ENCODE results near the gene FOXQ1.

FOXQ1 gene, protein sequence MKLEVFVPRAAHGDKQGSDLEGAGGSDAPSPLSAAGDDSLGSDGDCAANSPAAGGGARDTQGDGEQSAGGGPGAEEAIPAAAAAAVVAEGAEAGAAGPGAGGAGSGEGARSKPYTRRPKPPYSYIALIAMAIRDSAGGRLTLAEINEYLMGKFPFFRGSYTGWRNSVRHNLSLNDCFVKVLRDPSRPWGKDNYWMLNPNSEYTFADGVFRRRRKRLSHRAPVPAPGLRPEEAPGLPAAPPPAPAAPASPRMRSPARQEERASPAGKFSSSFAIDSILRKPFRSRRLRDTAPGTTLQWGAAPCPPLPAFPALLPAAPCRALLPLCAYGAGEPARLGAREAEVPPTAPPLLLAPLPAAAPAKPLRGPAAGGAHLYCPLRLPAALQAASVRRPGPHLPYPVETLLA

DNA sequence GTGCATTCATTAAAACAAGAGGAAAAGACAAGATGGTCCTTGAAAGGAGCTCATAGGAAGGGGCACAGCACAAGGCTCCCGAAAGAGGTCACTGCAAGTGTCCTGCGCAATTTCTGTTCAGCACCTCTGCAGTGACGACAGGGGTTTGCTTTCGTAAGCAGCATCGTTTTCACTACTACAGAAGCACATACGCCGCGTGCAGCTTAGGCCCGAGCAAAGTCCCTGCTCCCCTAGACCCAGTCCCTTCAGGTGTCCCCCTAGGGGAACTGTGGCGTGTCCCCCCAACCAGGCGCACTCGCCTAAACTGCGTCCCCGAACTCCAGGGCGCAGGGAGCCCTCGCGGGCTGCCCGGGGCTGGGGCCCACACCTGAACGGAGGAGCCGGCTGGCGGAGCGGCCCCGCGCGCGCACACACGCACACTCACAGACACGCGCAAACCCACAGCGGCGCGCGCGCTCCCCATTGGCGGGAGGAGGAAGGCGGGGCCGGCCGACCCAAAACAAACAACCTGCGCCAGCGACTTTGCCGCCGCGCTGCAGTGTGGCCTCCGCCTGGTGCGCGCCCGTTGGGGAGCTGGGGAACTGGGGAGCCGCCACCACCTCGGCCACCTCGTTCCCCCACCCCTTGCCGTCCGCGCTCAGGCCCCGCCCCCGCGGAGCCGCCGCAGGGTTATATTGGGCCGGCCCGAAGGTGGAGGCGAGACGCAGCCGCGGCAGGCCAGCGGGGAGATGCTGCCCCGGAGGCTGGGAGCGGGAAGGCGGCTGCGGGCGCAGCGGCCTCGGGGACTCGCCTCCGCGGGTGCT is at the start of gene FOXQ1:
Gene FOXQ1 (plus strand): TSS at position 699 of the 803 bp plus-strand sequence. CDS start 607 bp downstream, outside the sequence.
- no peak for DNase-seq

DNA sequence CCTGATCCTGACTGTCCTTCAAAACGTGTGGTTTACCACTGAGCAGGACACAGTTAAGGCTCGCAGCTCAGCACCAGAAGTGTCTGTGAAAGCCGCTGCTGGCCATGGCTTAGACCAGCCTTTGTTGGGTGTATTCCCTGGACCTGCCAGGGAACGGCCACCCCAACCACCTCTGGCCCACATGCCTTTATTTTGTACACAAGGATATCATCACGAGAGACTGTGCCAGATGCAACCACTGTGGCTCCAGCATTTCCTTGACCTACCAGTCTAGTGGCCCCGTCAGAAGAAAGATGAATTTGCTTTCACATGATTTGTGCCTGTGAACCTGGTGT is 49.2 kb upstream of the FOXQ1 start:
- no peak for DNase-seq

DNA sequence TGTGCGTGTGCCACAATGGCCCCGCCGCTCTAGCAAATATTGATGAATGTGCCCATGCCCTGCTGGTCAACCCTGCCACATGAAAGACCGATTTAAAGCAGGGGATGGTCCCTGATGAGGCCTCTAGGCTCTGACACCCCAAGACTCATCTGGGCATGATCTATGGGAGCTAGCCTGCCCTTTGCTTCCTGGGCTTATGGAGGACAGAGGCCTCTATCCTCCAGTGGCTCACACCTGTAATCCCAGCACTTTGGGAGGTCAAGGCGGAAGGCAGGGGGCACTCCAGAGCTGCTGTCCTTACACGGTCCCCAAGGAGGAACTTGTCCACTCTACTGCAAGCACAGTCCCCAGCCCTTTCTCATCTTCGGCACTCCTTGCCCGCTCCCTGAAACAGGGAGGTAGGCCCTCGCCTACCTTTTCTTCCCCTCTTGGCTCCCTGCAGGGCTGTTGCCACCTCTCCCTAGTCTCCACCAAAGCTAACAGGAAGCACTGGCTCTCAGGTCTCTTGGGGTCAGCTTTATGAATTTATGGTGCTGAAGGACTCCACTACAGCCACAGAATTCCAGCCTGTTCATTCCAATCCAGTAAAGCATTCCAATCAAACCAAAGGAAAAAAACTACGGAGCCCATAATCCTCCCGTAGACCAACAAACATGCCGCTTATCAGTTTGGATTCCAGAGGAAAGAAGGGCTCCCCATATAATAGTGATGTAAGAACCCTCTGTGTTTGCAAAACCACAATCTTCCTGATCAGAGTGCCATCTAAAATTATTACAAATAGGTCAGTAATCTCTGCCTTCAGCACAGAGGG is 48.7 kb upstream of the FOXQ1 start:
- DNase-seq, result no peak

DNA sequence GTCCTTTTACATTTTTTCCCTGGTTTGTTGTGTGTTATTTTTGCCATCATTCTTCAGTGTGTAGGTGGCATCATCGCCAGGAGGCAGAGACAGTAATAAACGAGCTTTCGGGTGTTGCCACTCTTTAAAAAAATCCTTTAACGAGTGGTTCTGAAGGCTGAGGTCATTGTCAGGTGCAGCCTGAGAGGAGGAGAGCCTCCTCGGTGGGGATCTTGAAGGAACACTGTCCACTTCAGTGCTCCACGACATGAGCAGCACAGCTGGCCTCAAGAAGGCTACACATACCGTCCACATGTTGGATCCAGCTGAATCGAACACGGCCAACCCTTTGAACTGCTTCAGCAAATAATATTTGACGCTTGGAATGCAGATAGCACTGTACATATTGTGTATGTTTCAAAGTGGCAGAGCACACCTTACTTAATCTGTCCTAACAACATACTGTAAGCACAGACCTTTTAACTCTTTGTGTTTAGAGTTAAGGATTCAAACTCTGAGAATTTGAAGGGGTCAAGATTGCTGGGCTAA is 48.0 kb upstream of the FOXQ1 start:
- no peak for DNase-seq

DNA sequence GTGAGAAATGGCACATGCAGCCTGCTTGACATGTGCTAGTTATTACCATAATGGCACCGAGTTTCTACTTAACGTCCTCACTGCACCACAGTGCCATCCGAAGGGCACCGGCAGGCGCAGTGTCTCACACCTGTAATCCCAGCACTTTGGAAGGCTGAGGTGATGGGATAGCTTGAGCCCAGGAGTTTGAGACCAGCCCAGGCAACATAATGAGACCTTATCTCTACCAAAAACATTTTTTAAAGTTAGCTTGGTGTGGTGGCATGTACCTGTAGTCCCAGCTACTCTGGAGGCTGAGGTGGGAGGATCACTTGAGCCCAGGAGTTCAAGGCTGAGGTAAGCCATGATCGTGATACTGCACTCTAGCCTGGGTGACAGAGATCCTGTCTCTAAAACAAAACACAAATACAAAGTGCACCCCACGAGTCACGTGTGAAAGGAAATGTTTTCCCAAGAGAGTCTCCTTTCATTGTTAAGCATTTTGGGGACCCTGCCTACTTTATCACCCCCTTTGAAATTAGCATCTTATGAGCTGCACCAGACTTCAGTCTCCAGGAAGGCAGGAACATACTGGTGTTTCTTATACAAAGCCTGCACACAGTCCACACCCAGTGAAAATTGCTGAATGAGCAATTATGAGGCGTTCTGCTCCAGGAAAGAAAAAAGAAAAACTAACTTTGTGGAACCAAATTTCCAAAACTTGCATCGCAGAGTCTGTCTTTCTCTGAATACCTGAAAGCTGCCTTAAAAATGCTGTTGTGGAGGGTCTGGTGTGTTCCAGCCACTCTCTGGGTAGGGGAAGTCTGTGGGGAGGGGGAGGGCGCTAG is 47.1 kb upstream of the FOXQ1 start:
- DNase-seq, result no peak

DNA sequence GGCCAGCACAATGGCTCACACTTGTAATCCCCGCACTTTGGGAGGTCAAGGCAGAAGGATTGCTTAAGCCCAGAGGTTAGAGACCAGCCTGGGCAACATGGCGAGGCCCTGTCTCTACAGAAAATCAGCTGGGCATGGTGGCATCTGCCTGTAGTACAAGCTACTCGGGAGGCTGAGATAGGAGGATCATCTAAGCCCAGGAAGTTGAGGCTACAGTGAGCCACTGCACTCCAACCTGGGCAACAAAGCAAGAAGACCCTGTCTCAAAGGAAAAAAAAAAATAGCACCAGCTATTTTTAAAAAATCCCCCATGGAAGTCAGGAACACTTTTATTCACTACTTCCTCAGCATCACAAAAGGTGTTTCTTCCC is 45.2 kb upstream of the FOXQ1 start:
- no peak for DNase-seq

DNA sequence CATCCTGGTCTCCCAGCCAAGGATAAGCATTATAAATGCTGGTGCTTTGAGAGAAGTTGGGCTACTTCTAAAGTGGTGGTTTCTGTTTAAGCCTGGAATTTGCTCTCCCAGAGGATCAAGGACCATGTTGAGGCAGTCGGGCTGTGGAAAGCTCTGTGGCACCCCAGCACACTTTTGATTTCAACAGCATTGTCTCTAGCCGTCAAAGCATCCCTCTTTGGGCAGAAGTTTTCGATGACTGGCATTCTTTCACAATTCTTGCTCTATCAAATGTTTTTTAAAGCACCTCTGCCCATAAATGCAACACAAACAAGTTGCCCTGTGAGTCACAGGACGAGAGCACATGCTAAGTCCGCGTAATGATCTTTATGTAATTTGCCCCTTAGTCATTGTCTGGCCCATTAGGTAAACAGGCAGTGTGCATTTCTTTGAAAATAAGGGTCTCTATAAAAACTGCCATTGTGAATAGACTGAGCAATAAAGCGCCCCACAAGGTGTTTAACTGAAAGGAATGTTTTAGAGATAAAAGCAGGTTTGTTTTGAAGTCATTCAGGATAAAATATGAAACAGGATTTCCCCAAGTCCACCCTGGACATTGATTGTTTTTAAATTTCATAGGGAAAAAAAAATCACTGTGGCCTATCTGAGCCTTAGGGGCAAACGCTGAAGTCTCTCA is 44.7 kb upstream of the FOXQ1 start:
- no peak for DNase-seq

DNA sequence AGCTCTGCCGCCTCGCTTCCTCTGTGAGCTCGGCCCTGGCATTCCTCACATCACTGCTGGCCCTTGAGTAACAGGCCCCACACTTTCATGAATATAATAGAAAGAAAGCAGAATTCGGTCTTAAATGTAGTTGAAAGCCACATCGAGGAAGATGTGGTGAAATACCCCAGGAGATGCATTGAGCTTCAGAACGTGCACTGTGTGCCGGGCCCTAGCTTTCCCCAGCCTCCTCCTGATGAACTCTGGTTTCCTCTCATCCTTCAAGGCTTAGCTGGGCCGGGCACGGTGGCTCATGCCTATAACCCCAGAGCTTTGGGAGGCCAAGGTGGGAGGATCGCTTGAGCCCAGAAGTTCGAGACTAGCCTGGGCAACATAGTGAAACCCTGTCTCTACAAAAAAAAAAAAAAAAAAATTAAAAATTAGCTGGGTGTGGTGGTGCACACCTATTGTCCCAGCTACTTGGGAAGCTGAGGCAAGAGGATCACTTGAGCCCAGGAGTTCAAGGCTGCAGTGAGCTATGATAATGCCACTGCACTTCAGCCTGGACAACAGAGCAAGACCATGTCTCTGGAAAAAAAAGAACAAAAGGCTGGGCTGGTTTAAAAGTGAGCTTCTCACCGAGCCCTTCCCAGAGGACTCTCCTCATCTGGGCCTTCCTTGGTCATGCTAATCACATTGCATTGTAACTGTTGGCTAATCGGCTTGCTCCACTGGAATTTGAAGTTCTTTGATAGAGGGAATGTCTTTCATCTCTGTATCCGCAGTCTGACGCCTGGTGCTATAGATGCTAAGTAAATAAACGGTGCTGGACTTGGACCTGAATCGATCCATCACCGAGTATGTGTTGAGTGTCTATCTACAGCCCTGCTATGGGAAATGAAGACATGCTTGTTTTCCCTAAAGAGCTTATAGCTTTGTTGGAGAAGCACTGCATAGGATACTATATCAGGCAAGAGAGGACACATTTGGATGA is 43.8 kb upstream of the FOXQ1 start:
- DNase-seq, result no peak

DNA sequence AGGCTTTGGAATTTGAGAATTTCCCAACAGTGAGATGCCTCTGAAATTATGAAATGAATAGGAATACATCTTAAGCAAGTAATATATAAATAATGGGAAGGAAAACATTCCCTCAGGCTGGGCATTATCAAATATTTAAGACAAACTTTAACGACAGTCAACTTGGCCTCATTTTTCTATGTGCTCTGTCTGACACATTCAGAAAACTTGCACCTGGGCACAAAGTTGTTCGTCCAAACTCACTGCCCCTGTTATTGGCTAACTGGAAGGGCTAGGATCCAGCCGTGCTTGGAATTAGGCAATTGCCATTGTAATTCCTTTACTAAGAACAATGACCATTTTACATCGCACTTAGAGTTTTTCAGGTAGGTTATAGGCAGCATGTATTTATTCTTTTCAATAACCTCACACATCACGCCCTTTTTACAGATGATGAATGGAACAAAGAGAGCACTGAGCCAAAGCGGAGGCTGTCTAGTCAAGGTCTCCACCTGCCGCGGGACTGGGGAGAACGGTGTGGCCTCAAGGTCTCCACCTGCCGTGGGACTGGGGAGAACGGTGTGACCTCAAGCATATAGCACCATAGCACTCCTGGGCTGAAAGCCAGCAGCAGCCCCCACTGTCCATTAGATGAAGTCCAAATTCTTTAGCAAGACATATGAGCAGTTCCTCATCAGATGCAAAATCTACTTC is 40.7 kb upstream of the FOXQ1 start:
- no peak for DNase-seq

DNA sequence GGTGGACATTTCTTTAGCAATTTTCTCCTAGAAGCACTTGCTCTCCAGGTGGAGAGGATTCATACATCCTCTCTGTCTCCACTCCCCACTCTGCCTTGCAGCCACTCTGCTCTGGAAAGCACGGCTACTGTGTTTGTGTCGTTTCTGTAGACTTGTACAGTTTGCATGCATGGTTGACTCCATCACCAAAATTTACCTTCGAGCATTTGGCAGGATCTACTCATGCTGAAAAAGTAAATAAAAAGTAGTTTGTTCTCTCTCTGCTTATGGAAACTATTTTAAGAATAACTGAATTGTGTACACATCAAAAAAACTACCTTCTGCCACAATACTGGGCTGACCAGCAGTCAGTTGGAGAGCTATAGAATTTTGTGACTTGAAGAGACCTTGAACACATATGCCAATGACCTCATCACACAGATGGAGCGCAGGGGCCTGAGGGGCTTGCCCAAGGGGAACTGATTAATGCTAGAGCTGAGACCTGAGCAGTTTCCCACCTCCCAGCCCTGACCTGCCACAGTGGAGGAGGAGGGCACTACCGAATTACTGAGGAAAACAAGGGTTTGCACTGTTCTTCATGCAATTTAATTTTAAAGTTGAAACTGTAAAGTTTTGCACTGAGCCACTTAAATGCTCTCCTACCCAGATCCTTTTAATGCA is 33.7 kb upstream of the FOXQ1 start:
- DNase-seq, result no peak

DNA sequence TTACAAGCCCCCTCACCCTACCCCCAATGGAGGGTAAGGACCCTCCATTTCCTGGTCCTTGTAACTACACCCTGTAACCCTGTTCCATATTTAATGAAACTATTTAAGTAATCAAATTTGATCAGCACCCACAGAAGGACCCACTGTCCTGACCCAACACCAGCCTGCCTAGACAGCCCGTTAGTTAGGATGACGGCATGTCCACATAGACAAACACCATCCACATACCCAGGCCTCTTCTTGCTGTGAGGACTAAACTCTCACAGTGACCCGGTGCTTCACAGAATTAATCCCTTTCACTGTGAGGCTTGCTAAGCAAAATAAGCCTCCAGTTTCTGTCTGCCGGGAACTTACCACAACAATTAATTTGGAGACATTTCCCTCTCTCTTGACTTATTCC is 32.8 kb upstream of the FOXQ1 start:
- DNase-seq, result no peak

DNA sequence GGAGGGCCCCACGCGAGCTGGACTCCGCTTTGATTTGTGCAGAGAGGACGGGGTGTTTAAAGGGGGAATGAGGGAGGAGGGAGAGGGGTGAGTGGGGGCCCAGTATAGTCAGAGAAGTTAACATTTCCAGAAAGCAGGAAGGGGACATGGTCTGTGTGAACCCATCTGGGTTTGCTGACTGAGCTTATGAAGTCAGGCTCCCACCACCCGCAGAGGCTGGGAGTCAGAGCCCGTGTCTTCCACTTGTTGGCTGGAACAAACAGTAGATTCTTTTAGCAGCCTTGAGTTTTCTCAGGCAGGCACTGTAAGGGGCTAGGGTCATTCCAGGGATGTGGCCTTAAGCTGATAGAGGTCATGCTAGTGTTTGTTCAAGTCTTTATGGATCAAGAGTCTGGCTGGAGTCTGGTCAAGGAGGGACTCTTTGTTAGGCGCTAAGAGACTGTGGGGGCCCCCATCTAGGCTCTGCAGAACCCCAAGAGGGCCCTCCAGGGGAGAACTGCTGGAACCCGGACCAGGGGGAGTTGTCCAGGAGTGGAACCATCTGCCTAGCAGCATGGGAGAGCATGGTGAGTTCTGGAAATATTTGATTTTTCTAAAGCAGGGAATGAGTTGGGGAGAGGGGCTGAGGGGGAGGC is 31.1 kb upstream of the FOXQ1 start:
- no peak for DNase-seq

DNA sequence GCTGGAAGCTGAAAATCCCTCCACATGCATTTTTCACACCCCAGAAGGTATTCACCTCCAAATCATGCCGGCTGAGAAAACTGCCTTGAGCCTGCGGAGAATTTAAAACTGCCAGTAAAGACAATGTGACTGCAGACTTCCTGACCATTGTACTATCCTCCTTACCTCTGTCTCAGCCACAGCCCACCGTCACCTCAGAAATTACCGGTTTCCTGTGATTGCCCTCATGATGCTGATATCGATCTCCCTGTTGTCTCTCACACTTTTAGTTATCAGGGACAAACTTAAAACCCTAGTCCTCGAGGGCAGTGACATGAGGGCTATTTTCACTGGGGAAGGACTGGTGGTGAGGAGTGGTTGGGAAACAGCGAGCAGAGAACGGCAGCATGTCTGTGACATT is 30.2 kb upstream of the FOXQ1 start:
- DNase-seq, result no peak

DNA sequence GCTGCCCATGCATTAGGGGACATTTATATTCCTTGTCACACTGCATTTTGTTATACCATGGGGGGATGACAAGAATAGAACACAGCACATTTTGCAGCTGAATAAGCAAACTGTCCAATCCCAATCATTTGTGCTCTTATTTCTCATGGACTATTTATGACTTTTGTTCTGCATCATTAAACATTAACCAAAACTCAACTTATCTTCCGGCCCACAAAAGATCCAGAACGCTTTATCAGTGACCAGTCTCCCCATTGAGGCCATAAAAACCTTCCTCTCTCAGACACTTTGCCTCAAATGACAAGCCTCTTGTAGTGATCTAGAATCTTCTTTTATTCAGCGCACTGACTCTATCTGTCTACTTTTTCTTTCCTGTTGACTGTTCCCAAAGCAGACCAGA is 28.4 kb upstream of the FOXQ1 start:
- DNase-seq, result no peak

DNA sequence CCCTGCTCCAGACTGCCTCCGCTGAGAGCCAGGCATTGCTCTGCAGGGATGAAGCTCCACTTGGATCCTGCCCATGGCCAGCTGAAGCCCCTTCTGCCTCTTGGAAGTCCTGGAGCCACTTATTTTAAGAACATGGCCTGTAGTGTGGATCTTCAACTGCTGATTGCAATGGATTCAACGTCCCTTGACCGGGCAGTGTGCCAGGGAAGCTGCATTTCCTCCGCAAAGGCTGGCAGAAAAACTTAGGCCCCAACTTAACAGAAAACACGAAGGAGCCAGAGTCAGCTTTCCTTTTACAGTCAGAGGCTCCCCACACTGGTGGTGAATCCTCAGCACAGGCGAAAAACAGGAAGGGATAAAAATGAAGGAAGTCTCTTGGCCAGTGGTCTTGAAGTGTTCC is 26.3 kb upstream of the FOXQ1 start:
- DNase-seq, result no peak

DNA sequence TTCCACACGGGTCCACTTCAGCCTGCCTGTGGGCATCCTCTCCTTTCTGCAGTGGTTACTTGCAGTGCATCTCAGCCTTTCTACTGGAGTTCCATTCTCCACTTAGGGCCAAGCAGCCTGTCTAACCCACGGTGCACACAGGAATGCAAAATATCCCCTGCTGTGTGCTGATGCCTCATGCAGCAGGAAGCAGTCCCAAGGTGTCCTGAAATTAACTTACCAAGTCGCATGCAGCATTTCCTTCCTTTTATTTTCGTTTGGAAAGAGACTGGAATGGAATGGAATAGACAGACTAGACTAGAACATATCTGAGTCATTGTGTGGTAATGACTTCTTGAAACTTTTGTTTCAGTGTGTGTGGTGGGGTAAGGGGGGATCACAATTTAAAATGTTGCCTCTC is 25.9 kb upstream of the FOXQ1 start:
- no peak for DNase-seq

DNA sequence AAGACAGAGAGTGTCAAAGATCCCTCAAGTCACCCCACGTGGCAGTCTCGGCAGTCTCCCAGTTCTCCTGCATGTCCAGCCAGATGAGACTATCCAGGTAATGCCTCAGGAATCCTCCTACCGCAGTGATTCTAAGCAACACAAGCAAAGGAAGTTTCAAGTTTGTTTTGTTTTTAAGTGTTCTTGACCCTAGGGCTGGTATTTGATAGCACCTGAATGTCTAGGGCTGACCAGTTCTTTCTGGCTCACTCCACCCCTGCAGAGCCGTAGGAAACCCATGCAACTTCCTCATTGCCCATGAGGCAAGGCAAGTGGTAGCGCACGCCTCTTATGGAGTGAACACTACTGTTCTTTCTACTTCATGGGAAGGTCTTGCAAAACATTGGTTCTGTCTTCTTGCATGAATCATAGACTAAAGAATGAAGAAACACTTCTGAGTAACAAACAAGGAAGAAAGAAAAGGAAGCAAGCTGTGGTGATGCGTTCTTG is 24.8 kb upstream of the FOXQ1 start:
- DNase-seq, result no peak

DNA sequence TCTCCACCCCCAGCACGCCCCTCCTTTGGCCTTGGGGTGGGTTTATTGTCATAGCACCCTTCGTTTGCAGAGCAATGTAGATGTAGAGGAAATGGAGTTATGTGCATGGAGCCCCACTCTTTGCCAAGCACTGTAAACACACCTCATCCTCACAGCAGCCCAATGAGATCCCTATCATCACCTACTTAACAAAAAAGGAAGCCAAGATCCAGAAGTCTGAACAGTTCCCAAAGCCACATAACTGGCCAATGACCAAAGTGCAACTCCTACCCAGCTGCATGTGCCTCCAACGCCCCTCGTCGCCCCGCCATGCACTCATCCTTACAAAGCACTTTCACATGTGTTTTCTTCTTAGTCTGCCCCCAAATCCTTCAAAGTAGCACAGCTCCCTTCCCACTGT is 21.8 kb upstream of the FOXQ1 start:
- DNase-seq, result no peak

DNA sequence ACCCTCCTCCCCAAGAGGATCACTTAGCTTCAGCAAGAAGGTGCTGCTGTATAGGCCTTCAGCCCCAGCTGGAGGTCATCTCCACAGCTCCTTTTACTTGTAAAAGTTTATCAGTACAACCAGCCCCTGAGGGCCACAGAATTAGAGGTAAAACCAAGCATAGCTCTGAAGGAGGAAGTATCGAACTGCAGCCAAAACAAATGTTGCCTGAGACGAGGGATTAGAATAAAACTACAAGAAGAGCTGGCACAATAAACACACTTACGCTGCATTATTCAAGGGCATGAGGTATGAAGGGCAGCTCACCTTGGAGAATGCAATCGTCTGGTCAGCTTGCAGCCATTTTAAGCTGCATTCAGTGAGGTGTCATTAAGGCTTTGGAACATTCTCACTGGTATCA is 21.1 kb upstream of the FOXQ1 start:
- no peak for DNase-seq

Data from CD4-positive, alpha-beta T cell treated with Interleukin-17A for 4 hours (primary cell).